CD4-positive, alpha-beta T cell (primary cell): Measurements from ENCODE around the gene SPATA2. TPM values are rescaled to one million over a fixed set of nuclear protein-coding genes. Genes with fewer than 3 reads are reported as not detected.

Source experiments
- ATAC-seq: fragments of 200-7000 bp; cut with Tn5 transposase; one replicate; pipeline ENCODE4 v1.10.0; 2022; ENCODE audit warnings: mild to moderate bottlenecking; ENCODE audit not compliant: poor library complexity
- CTCF ChIA-PET: fragments of 350-600 bp; sonication (Branson Sonifier 250); formaldehyde crosslinking; loops from one replicate; lab custom pipeline; 2021; ENCODE audit warnings: antibody characterized with exemption, inconsistent platforms; lab: Charles Lee
- POLR2A ChIA-PET: fragments of 350-600 bp; sonication (Branson Sonifier 250); formaldehyde crosslinking; loops from one replicate; lab custom pipeline; 2021; ENCODE audit warnings: antibody characterized with exemption, inconsistent platforms; lab: Charles Lee
- DNase-seq, 14 experiments: peaks; one replicate each; pipeline ENCODE4 v3.0.0-alpha.2; 2013 to 2020; ENCODE audit warnings: mixed read lengths in 2 of 14
- H3K27ac ChIP-seq, 2 donors: one replicate each; pipeline versions ENCODE4 v1.5.1 to v1.7.0; 2013; ENCODE audit warnings: low read length in 2 of 2, low read depth in 1 of 2, mild to moderate bottlenecking in 1 of 2
- H3K27me3 ChIP-seq, 2 experiments: 1 replicate in 1 of 2; 2 replicates in 1 of 2; pipeline versions ENCODE4 v1.6.1 to v1.7.0; 2013; ENCODE audit warnings: low read length in 2 of 2, control low read depth in 1 of 2, mild to moderate bottlenecking in 1 of 2, moderate library complexity in 1 of 2; ENCODE audit not compliant: insufficient read depth in 2 of 2, control insufficient read depth in 1 of 2
- H3K36me3 ChIP-seq: one replicate; pipeline ENCODE4 v1.6.1; 2013; ENCODE audit warnings: low read length, control low read depth; ENCODE audit not compliant: insufficient read depth
- H3K4me1 ChIP-seq: one replicate; pipeline ENCODE4 v1.6.1; 2013; ENCODE audit warnings: low read length, control low read depth; ENCODE audit not compliant: insufficient read depth
- H3K4me3 ChIP-seq: one replicate; pipeline ENCODE4 v1.5.1; 2013; ENCODE audit warnings: mild to moderate bottlenecking, low read length, moderate library complexity
- H3K9me3 ChIP-seq, 2 experiments: 1 replicate in 1 of 2; 2 replicates in 1 of 2; pipeline versions ENCODE4 v1.6.1 to v1.7.0; 2013; ENCODE audit warnings: low read length in 2 of 2, mild to moderate bottlenecking in 2 of 2, control low read depth in 1 of 2, moderate library complexity in 1 of 2; ENCODE audit not compliant: control insufficient read depth in 1 of 2, insufficient read depth in 1 of 2
- H3K27ac Mint-ChIP-seq: one replicate; pipeline ENCODE4 v1.8.0; 2020; ENCODE audit warnings: mixed read lengths
- H3K27me3 Mint-ChIP-seq: one replicate; pipeline ENCODE4 v1.8.0; 2021; ENCODE audit warnings: mixed read lengths
- H3K36me3 Mint-ChIP-seq: one replicate; pipeline ENCODE4 v1.8.0; 2021; ENCODE audit warnings: low read depth, mixed read lengths
- H3K4me1 Mint-ChIP-seq: one replicate; pipeline ENCODE4 v1.8.0; 2021; ENCODE audit warnings: low read depth, mixed read lengths
- H3K4me3 Mint-ChIP-seq: one replicate; pipeline ENCODE4 v1.8.0; 2020; ENCODE audit warnings: mild to moderate bottlenecking, mixed read lengths
- H3K9me3 Mint-ChIP-seq: one replicate; pipeline ENCODE4 v1.8.0; 2020; ENCODE audit warnings: mixed read lengths
- intact Hi-C, 2 experiments: fragments of 100-400 bp; cut with DNase I in 1 of 2; cut with micrococcal nuclease in 1 of 2; formaldehyde crosslinking; loops; one replicate each; pipeline versions ENCODE4 v1.15.1 to v1.9.0; 2023 to 2025; cut with DNase I, micrococcal nuclease
- total RNA-seq, 174 experiments: library from RNA in 2 of 174; stranded (reverse) in 2 of 174; gene quantifications; one replicate each; pipeline ENCODE4 v1.2.3 and lab custom pipeline; 2021 to 2026
- TF ChIP-seq, protein P1 (sequence below): fragments of 200-600 bp; IDR thresholded peaks from one replicate; pipeline ENCODE4 v1.8.0; 2022; ENCODE audit warnings: antibody characterized with exemption, mild to moderate bottlenecking

Gene SPATA2
- total RNA-seq, 2 experiments from 2014 or later: 16.0 to 16.4 TPM

DNA sequence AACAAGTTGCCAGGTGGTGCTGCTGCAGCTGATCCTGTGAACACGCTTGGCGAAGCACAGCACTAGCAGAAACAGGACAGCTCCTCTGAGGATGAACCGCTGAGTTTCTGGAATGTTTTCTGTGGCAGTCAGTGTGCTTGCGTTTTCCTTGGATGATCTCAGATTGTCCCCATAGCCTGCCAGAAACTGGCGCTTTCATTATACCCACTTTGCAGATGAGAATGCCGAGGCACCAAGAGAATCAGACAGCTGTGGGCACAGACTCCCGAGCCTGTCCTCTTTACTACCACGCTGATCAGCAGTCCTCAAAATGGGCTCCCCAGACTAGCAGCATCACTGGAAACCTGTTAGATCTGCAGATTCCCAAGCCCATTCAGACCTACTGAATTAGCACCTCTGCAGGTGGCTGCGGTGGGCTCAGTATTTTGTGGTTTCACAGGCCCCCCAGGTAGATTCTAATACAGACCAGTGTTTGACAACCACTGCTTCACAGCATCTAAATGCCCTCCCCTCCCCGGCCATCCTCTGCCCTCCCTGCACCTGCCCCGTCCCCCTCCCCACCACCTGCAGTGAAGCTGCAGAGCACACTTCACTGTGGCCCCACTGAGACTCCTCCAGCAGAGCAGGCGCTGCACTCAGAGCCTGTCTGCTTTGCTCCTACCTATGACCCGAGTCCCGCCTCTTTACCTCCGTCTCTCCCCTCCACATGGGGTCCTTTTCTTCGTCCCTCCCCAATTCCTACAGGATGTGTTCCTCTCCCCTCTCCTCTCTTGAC lies 29.6 kb downstream of the SPATA2 start:
- Histone ChIP-seq H3K27me3 (no peaks in the 10 kb centered on the region), H3K4me3 (no peak overlapping the region), H3K27ac (no peak overlapping the region), H3K4me1 (no peaks in the 10 kb centered on the region), H3K9me3 (no peaks in the 10 kb centered on the region), H3K36me3 (peaks cover 63% of the 10 kb centered on the region)
- Mint-ChIP-seq H3K4me1 (peaks cover 4% of the 10 kb centered on the region), H3K27me3 (no peaks in the 10 kb centered on the region), H3K27ac (peak overlapping the region; percentile 14), H3K9me3 (no peaks in the 10 kb centered on the region), H3K4me3 (no peak overlapping the region), H3K36me3 (peaks cover 75% of the 10 kb centered on the region)
- ChIA-PET POLR2A (no interaction called here), CTCF (no interaction called here)
- ATAC-seq (no peak), DNase-seq (no peak)
- TF ChIP-seq, protein P1, sequence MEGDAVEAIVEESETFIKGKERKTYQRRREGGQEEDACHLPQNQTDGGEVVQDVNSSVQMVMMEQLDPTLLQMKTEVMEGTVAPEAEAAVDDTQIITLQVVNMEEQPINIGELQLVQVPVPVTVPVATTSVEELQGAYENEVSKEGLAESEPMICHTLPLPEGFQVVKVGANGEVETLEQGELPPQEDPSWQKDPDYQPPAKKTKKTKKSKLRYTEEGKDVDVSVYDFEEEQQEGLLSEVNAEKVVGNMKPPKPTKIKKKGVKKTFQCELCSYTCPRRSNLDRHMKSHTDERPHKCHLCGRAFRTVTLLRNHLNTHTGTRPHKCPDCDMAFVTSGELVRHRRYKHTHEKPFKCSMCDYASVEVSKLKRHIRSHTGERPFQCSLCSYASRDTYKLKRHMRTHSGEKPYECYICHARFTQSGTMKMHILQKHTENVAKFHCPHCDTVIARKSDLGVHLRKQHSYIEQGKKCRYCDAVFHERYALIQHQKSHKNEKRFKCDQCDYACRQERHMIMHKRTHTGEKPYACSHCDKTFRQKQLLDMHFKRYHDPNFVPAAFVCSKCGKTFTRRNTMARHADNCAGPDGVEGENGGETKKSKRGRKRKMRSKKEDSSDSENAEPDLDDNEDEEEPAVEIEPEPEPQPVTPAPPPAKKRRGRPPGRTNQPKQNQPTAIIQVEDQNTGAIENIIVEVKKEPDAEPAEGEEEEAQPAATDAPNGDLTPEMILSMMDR: no peak
- intact Hi-C loops: no loop called here

DNA sequence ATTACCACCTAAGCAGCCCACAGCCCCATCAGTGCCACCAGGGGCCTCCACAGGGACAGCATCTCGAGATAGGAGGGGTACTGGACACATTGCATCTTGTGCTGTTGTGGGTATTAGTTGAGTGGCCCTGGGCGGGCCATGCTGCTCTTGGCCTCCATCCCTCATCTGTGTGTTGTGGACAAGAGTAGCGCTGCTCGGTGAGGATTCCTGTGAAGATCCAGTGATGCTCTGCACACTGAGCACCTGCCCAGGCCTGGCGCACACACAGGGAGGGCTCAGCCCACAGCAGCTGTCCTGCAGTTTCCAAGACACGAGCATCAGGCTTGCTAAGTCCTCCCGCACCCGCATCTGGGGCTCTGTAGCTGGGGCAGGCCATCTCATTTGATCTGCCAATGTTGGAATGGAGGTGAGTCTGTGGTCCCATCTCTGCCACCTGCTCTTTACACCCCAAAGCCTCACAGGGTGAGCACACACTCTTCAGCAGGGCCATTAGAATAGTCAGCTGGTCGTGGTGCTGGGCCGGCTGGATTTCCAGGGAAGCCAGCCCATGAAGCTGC lies 32.0 kb downstream of the SPATA2 start:
- H3K27ac Mint-ChIP-seq: no peak overlapping the region
- Histone ChIP-seq H3K36me3 (peaks cover 71% of the 10 kb centered on the region), H3K4me1 (no peaks in the 10 kb centered on the region), H3K9me3 (no peaks in the 10 kb centered on the region), H3K27ac (no peak overlapping the region), H3K4me3 (no peak overlapping the region), H3K27me3 (no peaks in the 10 kb centered on the region)
- peaks cover 82% of the 10 kb centered on the region for H3K36me3 Mint-ChIP-seq
- H3K9me3 Mint-ChIP-seq: no peaks in the 10 kb centered on the region
- no peaks in the 10 kb centered on the region for H3K27me3 Mint-ChIP-seq
- POLR2A ChIA-PET: no interaction called here
- no peaks in the 10 kb centered on the region for H3K4me1 Mint-ChIP-seq
- peak in 1 of 14 experiments; percentile 16 for DNase-seq
- H3K4me3 Mint-ChIP-seq: no peak overlapping the region
- TF ChIP-seq, protein P1: no peak
- intact Hi-C loops: no loop called here
- no peak for ATAC-seq
- CTCF ChIA-PET: interaction anchor here (0.7 kb wide), 1 partner anchor 1629 kb away, joined by 3 read pairs; no protein-coding TSS in a partner anchor

DNA sequence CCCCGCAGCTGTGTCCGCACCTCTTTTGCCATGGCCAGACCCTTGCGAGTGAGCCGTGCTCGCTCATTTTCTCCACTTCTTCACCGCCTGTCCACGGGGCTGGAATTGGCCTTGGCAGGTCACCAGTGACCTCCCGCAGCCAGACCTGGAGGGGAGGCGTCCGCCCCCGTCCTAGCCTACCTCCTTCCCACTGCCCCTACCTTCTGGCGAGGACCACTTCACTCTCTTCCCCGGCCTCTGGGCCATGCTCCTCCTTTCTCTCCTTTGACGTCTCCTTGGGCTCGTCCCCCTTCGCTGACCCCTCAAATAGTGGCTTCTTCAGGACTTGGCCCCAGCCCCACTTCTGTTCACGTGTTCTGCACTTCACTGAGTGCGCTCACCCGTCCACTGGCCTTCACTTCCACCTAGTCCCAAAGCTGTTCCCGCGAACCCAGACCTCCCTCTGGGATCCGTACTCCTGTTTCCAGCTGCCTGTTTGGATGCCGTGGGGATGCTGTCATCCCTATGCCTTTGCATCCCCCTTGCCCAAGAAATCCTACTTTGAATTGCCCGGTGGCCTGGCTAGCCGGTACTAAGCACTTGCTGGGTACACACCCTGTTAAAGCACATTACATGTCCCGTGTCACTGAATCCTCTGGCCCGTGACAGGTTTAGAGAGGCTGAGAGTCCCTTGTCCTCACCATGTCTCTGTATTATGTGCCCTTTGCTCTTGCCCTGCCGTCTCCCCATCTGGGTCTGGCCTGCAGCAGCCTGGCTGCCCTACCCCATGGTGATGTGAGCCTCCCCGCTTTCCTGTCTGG lies 33.0 kb downstream of the SPATA2 start:
- H3K27ac Mint-ChIP-seq: no peak overlapping the region
- peaks cover 87% of the 10 kb centered on the region for H3K36me3 Mint-ChIP-seq
- ChIA-PET POLR2A (no interaction called here), CTCF (no interaction called here)
- no peak overlapping the region for H3K4me3 Mint-ChIP-seq
- intact Hi-C loops: no loop called here
- peak in 1 of 14 experiments; percentile 22 for DNase-seq
- no peaks in the 10 kb centered on the region for H3K4me1 Mint-ChIP-seq
- Histone ChIP-seq H3K27me3 (no peaks in the 10 kb centered on the region), H3K27ac (no peak overlapping the region), H3K9me3 (no peaks in the 10 kb centered on the region), H3K36me3 (peaks cover 66% of the 10 kb centered on the region), H3K4me3 (no peak overlapping the region), H3K4me1 (no peaks in the 10 kb centered on the region)
- TF ChIP-seq, protein P1: no peak
- no peaks in the 10 kb centered on the region for H3K27me3 Mint-ChIP-seq
- ATAC-seq: no peak
- H3K9me3 Mint-ChIP-seq: no peaks in the 10 kb centered on the region
